Activated T-cell treated with anti-CD3 and anti-CD28 coated beads, Interleukin-2, amount 50 U/mL, for 72 hours (primary cell): ENCODE data around the gene ANXA11. TPM values are rescaled to one million over a fixed set of nuclear protein-coding genes. Genes with fewer than 3 reads are reported as not detected.
"Not testable (repeated sequence)": the region's sequence is repeated elsewhere in the genome, so short reads cannot be mapped to it uniquely, and the experiment has no call there.

Source experiments
- ATAC-seq, 2 donors: fragments of 150-1000 bp; cut with Tn5 transposase; replicated peaks in 1 of 2; 2 replicates each; pipeline ENCODE4 v1.10.0; 2021; ENCODE audit warnings: moderate library complexity in 2 of 2, mild to moderate bottlenecking in 1 of 2
- DNase-seq, 2 donors: peaks; one replicate each; pipeline ENCODE4 v3.0.0; 2021 to 2022; ENCODE audit warnings: mixed read lengths in 1 of 2
- H3K27ac Mint-ChIP-seq: one replicate; pipeline ENCODE4 v1.8.0; 2022; ENCODE audit warnings: mild to moderate bottlenecking, moderate library complexity, mixed read lengths
- H3K27me3 Mint-ChIP-seq: one replicate; pipeline ENCODE4 v1.8.0; 2022; ENCODE audit warnings: low read depth, mixed read lengths
- H3K36me3 Mint-ChIP-seq, 2 donors: one replicate each; pipeline ENCODE4 v1.8.0; 2022; ENCODE audit warnings: mixed read lengths in 2 of 2, mild to moderate bottlenecking in 1 of 2; ENCODE audit not compliant: insufficient read depth in 2 of 2
- H3K4me1 Mint-ChIP-seq: one replicate; pipeline ENCODE4 v1.8.0; 2022; ENCODE audit warnings: low read depth, mixed read lengths
- H3K4me3 Mint-ChIP-seq, 2 donors: one replicate each; pipeline ENCODE4 v1.8.0; 2022; ENCODE audit warnings: mild to moderate bottlenecking in 2 of 2, mixed read lengths in 2 of 2, moderate library complexity in 2 of 2
- H3K9me3 Mint-ChIP-seq, 2 donors: one replicate each; pipeline ENCODE4 v1.8.0; 2022; ENCODE audit warnings: mixed read lengths in 2 of 2
- total RNA-seq, 2 donors: library from RNA; stranded (reverse); gene quantifications; one replicate each; pipeline ENCODE4 v1.2.3, GENCODE V29; 2022

ANXA11 gene
- total RNA-seq, 2 donors from 2014 or later, result 207 to 229 TPM

DNA sequence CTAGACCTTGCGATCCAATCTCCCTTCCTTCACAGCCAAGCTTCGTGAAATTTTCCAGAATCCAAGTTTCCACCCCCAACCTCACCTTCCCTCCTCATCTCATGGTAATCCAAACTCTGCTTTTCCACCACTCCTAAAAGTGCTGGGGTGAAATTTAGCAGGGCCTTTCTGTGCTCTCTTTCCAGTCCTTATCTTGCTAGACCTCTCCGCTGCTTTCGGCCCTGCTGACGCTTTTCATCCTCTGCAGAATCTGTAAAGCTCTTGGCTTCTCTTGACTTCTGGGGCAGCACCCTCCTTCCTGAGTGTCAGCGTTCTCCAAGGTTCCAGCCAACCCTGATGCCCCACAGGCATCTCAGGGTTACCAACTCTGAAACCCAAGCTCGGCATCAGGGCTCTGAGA, 65.1 kb downstream of the ANXA11 start:
- H3K36me3 Mint-ChIP-seq, result no peaks in the 10 kb centered on the region
- peaks cover 15% of the 10 kb centered on the region for H3K4me1 Mint-ChIP-seq
- DNase-seq (no peak), ATAC-seq (no peak)
- no peak overlapping the region for H3K4me3 Mint-ChIP-seq
- H3K9me3 Mint-ChIP-seq, result no peaks in the 10 kb centered on the region
- H3K27ac Mint-ChIP-seq, result no peak overlapping the region
- H3K27me3 Mint-ChIP-seq, result peaks cover 14% of the 10 kb centered on the region

DNA sequence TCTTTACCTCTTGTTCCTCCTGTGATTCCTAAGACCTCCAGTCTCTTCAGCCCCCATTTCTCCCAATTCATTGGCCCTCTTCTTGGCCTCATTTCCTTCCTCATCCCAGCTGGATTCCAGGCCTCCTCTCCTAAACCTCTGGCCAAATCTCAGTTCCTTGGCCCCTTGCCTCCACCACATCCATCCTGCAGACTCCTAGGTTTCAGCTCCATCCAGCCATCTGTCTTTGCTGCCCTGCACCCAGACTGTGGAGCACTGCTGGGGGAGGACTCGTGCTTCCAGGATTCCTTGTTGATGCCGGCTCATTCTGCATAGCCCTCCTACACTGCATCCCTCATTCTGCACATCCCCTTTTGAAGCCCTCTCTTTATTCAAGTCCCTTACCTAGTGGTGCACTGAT, 66.1 kb downstream of the ANXA11 start:
- H3K9me3 Mint-ChIP-seq, result no peaks in the 10 kb centered on the region
- no peak for DNase-seq
- H3K4me1 Mint-ChIP-seq, result peaks cover 7% of the 10 kb centered on the region
- no peak overlapping the region for H3K27ac Mint-ChIP-seq
- no peaks in the 10 kb centered on the region for H3K36me3 Mint-ChIP-seq
- peaks cover 16% of the 10 kb centered on the region for H3K27me3 Mint-ChIP-seq
- H3K4me3 Mint-ChIP-seq, result no peak overlapping the region
- ATAC-seq, result no peak

DNA sequence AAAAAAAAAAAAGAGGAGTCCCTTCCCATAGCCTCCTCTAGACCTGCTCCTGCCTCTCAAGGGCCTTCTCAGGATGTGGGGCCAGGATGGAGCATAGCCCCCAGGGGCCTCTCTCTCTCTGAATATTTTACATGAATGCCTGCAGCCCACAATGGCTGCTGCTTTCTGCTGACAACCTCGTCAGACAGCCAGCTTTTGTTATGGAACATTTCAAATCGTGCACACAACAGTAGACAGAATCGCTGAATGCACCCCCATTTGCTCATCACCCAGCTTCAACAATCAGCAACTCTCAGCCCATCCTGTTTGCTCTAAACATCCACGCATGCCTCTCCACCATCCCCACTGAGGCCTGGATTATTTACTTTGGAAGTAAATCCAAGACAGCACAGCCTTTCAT, 67.4 kb downstream of the ANXA11 start:
- Mint-ChIP-seq H3K27me3 (peaks cover 27% of the 10 kb centered on the region), H3K27ac (no peak overlapping the region), H3K36me3 (no peaks in the 10 kb centered on the region), H3K9me3 (no peaks in the 10 kb centered on the region), H3K4me1 (peaks cover 3% of the 10 kb centered on the region), H3K4me3 (no peak overlapping the region)
- no peak for ATAC-seq
- no peak for DNase-seq

DNA sequence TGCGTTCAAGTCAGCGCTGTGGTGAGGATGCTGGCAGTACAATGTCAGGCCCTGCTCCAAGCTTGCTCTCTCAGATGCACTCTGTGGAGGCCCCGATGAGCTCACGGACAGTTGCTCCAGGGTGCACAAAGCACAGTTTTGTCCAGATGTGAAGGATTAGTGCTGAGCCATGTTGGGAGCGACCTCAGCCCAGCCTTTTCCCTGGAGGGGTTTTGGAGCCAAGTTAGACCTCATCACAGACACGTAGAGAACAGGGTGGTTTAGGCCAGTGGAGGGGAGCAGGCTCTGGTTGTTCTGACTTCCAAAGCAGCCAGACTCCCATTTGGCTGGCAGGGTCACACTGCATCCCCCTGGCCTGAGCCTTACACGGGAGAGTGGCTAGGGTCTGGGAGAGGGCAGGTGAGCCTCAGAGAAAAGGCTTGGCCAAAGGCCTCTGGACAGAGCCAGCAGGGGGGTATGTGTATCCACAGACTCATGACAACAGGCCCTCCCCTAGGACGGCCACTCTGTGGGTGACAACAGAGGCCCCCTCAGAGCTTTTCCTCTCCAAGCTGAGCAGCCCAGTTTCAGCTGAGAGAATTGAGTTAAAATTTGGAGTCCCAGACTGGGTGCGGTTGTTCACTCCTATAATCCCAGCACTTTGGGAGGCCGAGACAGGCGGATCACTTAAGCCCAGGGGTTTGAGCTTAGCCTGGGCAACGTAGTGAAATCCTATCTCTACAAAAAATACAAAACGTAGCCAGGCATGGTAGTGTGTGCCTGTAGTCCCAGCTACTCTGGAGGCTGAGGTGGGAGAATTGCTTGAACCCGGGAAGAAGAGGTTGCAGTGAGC, 68.1 kb downstream of the ANXA11 start:
- Mint-ChIP-seq H3K4me1 (peaks cover 7% of the 10 kb centered on the region), H3K4me3 (no peak overlapping the region), H3K27ac (no peak overlapping the region), H3K9me3 (no peaks in the 10 kb centered on the region), H3K36me3 (no peaks in the 10 kb centered on the region), H3K27me3 (peaks cover 32% of the 10 kb centered on the region)
- ATAC-seq (peak; percentile 12 to 26), DNase-seq (no peak)

DNA sequence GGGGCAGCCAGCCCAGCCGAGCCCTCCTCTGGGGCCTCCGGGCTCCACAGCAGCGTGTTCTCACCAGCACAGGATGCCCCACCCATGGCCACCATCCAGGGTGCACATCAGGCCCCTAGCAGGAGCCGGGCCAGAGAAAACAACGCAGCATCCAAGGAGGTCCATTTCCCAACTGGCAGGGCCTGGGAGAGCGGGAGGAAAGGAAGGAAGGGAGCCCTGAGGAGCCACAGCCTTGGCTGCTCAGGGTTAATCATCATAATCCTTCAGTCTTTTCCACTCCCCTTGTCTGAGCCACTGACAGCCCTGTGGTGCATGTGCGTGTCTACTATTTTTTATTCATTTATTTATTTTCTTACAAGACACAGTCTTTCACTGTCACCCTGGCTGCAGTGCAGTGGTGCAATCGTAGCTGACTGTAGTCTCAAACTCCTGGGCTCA, 69.2 kb downstream of the ANXA11 start:
- no peaks in the 10 kb centered on the region for H3K9me3 Mint-ChIP-seq
- ATAC-seq, result no peak
- no peak overlapping the region for H3K4me3 Mint-ChIP-seq
- no peak for DNase-seq
- no peak overlapping the region for H3K27ac Mint-ChIP-seq
- H3K27me3 Mint-ChIP-seq, result peaks cover 43% of the 10 kb centered on the region
- peaks cover 7% of the 10 kb centered on the region for H3K4me1 Mint-ChIP-seq
- no peaks in the 10 kb centered on the region for H3K36me3 Mint-ChIP-seq

DNA sequence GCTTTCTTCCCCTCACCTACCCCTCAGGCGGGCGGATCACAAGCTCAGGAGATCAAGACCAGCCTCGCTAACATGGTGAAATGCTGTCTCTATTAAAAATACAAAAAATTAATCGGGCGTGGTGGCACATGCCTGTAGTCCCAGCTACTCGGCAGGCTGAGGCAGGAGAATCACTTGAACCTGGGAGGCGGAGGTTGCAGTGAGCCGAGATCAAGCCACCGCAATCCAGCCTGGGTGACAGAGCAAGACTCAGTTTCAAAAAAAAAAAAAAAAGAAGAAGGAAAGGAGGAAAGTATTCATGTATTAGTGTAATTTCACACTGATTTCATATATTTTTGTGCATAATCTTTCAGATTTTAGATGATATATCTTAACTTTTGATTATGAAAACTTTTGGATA, 71.7 kb downstream of the ANXA11 start:
- DNase-seq, H3K9me3 Mint-ChIP-seq, H3K27ac Mint-ChIP-seq, ATAC-seq, H3K4me3 Mint-ChIP-seq, H3K4me1 Mint-ChIP-seq, H3K36me3 Mint-ChIP-seq: not testable (repeated sequence)
- peaks cover 34% of the 10 kb centered on the region for H3K27me3 Mint-ChIP-seq

DNA sequence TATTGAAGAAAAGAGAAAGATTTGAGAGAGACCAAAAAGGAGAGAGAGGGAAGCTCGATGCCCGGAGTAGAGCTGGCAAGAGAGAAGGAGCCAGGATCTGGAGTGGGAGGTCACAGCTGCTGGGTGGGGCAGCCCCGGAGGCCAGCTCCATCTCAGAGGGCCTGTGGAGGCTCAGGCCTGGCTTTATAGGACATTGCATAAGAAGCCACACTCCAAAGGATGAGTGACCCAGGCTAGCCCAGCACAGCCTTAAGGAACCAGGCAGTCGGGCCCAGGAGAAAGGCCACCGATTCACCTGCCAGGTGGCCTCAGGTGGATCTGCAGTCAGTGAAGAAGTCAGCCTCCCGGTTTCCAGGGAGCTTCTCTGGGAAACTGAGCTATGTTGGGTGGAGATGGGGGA, 72.1 kb downstream of the ANXA11 start:
- no peak for ATAC-seq
- Mint-ChIP-seq H3K27me3 (peaks cover 34% of the 10 kb centered on the region), H3K36me3 (no peaks in the 10 kb centered on the region), H3K4me3 (peak overlapping the region; percentile 46 to 60), H3K4me1 (peaks cover 7% of the 10 kb centered on the region), H3K27ac (no peak overlapping the region), H3K9me3 (no peaks in the 10 kb centered on the region)
- no peak for DNase-seq

DNA sequence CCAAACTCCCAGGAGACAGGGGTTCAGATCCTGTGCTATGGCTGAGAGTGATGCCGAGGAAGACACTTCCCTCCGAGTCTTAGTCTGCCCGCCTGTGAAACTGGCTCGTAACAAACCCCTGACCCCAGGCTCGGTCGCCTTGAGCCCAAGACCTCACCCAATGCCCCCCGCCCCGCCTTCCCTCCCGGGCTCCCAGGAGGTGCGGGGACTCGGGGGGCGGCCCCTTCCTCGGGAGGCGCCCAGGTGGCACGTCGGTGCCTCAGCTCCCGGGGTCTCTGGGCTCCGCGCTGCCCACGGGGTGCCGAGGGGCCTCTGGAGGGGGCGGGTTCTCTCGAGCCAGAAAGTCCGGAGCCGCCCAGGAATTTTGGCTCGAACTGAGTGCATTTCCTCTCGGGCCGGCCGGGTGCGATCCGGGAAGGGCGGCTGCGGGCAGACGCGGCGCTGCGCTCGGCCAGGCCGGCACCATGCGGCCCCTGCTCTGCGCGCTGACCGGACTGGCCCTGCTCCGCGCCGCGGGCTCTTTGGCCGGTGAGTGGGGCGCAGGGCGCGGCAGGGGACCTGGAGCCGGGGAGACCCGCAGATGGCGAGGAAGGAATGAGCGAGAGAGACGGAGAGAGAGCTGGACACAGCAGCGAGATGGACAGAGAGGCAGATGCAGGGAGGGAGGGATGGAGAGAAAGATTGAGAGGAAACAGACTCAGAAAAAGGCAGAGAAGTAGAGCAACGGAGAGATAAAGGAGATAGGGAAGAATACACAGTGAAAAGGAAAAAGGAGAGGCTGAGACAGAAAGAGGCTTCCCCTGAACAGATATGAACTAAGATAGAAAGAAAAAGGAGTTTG, 72.8 kb downstream of the ANXA11 start, which contains the start of gene PLAC9:
Gene PLAC9 (plus strand): TSS at position 432 of the 841 bp plus-strand sequence. CDS start 33 bp downstream, at position 465.
- Mint-ChIP-seq H3K36me3 (no peaks in the 10 kb centered on the region), H3K4me1 (peaks cover 7% of the 10 kb centered on the region), H3K27ac (no peak within 1 kb of the TSS), H3K27me3 (peaks cover 34% of the 10 kb centered on the region), H3K4me3 (peak within 1 kb of the TSS; percentile 46 to 60), H3K9me3 (no peaks in the 10 kb centered on the region)
- ATAC-seq (peak in 1 of 2 donors; percentile 28), DNase-seq (no peak)

DNA sequence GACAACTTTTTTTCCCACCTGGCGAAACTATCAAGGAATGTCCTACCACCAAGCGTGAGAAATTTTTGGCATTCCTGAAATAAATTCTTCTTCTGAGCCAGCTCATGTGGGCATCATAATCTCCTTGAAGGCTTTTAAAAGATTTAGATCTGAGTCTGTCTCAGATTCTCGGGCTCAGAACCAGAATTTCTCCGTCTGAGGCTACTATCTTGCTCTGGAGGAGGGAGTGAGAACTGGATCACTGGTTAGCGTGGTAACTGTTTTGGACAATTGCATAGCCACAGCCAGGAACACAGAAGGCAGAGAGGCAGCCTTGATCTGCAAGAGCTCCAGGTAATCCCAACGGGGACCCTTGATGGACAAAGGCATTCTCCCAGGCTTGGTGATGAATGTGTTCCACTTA, 73.8 kb downstream of the ANXA11 start:
- peaks cover 7% of the 10 kb centered on the region for H3K4me1 Mint-ChIP-seq
- no peak overlapping the region for H3K4me3 Mint-ChIP-seq
- ATAC-seq (no peak), DNase-seq (no peak)
- no peaks in the 10 kb centered on the region for H3K36me3 Mint-ChIP-seq
- H3K9me3 Mint-ChIP-seq, result no peaks in the 10 kb centered on the region
- H3K27me3 Mint-ChIP-seq, result peaks cover 34% of the 10 kb centered on the region
- no peak overlapping the region for H3K27ac Mint-ChIP-seq

DNA sequence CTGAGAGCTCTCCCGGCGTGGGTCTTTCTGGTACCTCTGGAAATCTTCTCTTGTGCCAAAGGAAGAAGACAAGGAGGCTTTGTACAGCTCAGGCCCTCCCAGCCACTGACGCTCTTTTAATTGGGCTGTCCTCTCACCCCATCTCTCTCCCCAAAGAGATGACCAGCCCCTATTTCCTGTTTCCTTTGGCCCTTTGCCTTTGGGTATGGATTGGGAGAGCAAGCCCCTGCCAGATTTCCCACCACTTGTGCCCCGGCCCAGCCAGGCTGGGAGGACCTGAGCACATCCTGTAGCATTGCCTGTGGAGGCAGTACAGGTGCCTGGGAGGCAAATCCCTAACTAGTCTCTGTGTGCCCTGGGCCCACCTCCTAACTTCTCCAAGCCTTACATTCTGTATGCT, 78.5 kb downstream of the ANXA11 start:
- Mint-ChIP-seq H3K4me1 (no peaks in the 10 kb centered on the region), H3K27me3 (peaks cover 12% of the 10 kb centered on the region), H3K36me3 (no peaks in the 10 kb centered on the region), H3K27ac (no peak overlapping the region), H3K9me3 (no peaks in the 10 kb centered on the region), H3K4me3 (no peak overlapping the region)
- DNase-seq, result no peak
- ATAC-seq, result no peak

DNA sequence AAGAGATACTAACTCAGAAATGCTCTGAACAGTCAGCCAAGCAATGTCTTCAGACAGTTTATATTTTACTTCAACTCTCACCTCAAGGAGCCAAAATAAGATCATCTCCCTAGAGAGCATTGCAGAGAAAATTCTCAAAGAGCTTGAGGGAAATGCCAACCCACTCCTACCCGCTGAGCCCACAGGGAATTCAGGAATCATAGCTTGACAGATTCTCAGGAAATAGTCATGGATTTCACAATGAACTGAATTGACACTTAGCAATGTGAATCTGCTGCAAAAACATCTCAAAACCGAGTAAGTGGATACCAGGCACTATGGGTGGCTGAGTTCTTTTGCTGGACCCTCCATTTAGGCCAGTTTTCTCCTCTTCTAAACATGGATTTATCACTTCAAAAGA, 82.6 kb downstream of the ANXA11 start:
- DNase-seq (no peak), ATAC-seq (no peak)
- Mint-ChIP-seq H3K27me3 (no peaks in the 10 kb centered on the region), H3K4me3 (no peak overlapping the region), H3K4me1 (no peaks in the 10 kb centered on the region), H3K27ac (no peak overlapping the region), H3K36me3 (no peaks in the 10 kb centered on the region), H3K9me3 (no peaks in the 10 kb centered on the region)

DNA sequence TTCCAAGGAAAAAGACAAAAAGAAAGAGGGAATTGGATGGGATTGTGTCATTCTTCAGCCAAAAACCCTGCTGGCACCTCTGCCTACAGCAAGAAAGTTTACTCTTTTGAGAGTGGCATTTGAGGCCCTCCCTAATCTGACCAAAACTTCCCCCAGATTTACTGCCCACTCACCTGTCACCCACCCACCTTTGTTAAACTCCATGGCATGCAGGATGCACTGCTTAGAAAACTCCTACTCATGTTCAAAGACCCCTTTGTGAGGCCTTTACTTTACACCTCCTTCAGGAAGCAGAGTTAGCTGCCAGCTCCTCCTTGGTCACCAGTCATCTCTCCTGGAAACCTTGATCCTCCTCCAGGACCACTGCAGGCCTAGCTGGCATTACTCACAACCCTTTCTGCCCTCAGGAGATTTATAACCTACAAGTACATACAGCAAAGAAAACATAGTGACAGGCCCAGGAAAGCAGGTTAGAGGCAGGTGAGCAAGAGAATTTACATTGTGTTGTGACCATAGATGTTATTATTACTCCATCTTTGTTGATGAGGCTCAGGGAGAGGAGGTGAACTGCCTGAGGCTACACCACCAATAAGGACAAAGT, 83.1 kb downstream of the ANXA11 start:
- no peak for ATAC-seq
- Mint-ChIP-seq H3K36me3 (no peaks in the 10 kb centered on the region), H3K27ac (no peak overlapping the region)

DNA sequence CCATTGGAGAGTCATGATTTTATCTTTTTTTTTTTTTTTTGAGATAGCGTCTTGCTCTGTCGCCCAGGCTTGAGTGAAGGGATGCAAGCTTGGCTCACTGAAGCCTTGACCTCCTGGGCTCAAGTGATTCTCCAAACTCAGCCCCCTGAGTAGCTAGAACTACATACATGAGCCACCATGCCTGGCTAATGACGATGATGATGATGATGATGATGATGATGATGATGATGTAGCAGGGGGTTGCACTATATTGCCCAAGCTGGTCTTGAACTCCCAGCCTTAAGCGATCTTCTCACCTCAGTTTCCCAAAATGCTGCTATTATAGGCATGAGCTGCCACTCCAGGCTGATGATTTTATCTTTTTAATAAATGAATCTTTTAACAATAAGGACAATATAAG, 86.7 kb downstream of the ANXA11 start:
- Mint-ChIP-seq H3K36me3 (no peaks in the 10 kb centered on the region), H3K27me3 (no peaks in the 10 kb centered on the region), H3K4me3 (no peak overlapping the region), H3K9me3 (no peaks in the 10 kb centered on the region), H3K4me1 (no peaks in the 10 kb centered on the region), H3K27ac (no peak overlapping the region)
- DNase-seq (no peak), ATAC-seq (no peak)

More for the DNA sequence above, 83.1 kb downstream of the ANXA11 start:
- Mint-ChIP-seq H3K9me3 (no peaks in the 10 kb centered on the region), H3K4me3 (no peak overlapping the region), H3K4me1 (no peaks in the 10 kb centered on the region), H3K27me3 (no peaks in the 10 kb centered on the region)
- DNase-seq, result no peak
